Liver (tissue), 9 donors: ENCODE measurements around the gene LLGL2. TPM values are rescaled to one million over a fixed set of nuclear protein-coding genes. Genes with fewer than 3 reads are reported as not detected.

ENCODE experiments used
- DNase-seq: peaks from one replicate; pipeline ENCODE4 v3.0.0-alpha.2; 2017; ENCODE audit warnings: low spot score
- H3K27ac ChIP-seq, 2 donors: one replicate each; pipeline ENCODE4 v1.7.0; 2013; ENCODE audit warnings: inconsistent platforms in 2 of 2, low read length in 2 of 2, control low read depth in 1 of 2, low read depth in 1 of 2, mild to moderate bottlenecking in 1 of 2
- H3K27me3 ChIP-seq, 4 donors: one replicate each; pipeline versions ENCODE4 v1.6.1 to v1.7.0; 2013; ENCODE audit warnings: low read length in 3 of 4, inconsistent platforms in 1 of 4, mild to moderate bottlenecking in 1 of 4, moderate library complexity in 1 of 4; ENCODE audit not compliant: control insufficient read depth in 4 of 4, insufficient read depth in 4 of 4
- H3K36me3 ChIP-seq, 4 donors: one replicate each; pipeline versions ENCODE4 v1.6.1 to v1.7.0; 2013; ENCODE audit warnings: low read length in 3 of 4, mild to moderate bottlenecking in 3 of 4, low read depth in 1 of 4, moderate library complexity in 1 of 4; ENCODE audit not compliant: control insufficient read depth in 4 of 4, insufficient read depth in 3 of 4
- H3K4me1 ChIP-seq, 4 donors: one replicate each; pipeline versions ENCODE4 v1.6.1 to v1.7.0; 2013; ENCODE audit warnings: low read length in 3 of 4, mild to moderate bottlenecking in 3 of 4, moderate library complexity in 1 of 4; ENCODE audit not compliant: control insufficient read depth in 4 of 4, insufficient read depth in 4 of 4
- H3K4me3 ChIP-seq, 3 donors: one replicate each; pipeline versions ENCODE4 v1.6.1 to v1.7.0; 2013; ENCODE audit warnings: low read length in 3 of 3, control low read depth in 1 of 3, low read depth in 1 of 3, mild to moderate bottlenecking in 1 of 3
- H3K9ac ChIP-seq, 2 donors: one replicate each; pipeline ENCODE4 v1.7.0; 2013; ENCODE audit warnings: low read length in 2 of 2, mild to moderate bottlenecking in 2 of 2, moderate library complexity in 2 of 2, control low read depth in 1 of 2, low read depth in 1 of 2
- H3K9me3 ChIP-seq, 4 donors: one replicate each; pipeline versions ENCODE4 v1.6.1 to v1.7.0; 2013; ENCODE audit warnings: low read length in 3 of 4; ENCODE audit not compliant: control insufficient read depth in 4 of 4
- EGR1 ChIP-seq, 2 donors: IDR thresholded peaks; 2 replicates each; pipeline ENCODE4 v1.6.1; 2016 to 2018; ENCODE audit warnings: antibody characterized with exemption in 2 of 2, low read depth in 2 of 2
- FOXA1 ChIP-seq: IDR thresholded peaks from 2 replicates; pipeline ENCODE4 v1.6.1; 2016; ENCODE audit warnings: antibody characterized with exemption
- FOXA2 ChIP-seq: IDR thresholded peaks from 2 replicates; pipeline ENCODE4 v1.6.1; 2016; ENCODE audit warnings: antibody characterized with exemption
- HNF4G ChIP-seq: IDR thresholded peaks from 2 replicates; pipeline ENCODE4 v1.6.1; 2016; ENCODE audit warnings: antibody characterized with exemption
- RAD21 ChIP-seq, 2 donors: IDR thresholded peaks; 2 replicates each; pipeline ENCODE4 v1.6.1; 2016; ENCODE audit warnings: antibody characterized with exemption in 2 of 2, mild to moderate bottlenecking in 2 of 2
- RXRA ChIP-seq, 2 donors: IDR thresholded peaks; 2 replicates each; pipeline ENCODE4 v1.6.1; 2017 to 2018; ENCODE audit warnings: antibody characterized with exemption in 2 of 2, mild to moderate bottlenecking in 1 of 2
- SP1 ChIP-seq: IDR thresholded peaks from 2 replicates; pipeline ENCODE4 v1.6.1; 2018; ENCODE audit warnings: antibody characterized with exemption, mild to moderate bottlenecking
- TAF1 ChIP-seq: conservative IDR thresholded peaks from 2 replicates; pipeline ENCODE4 v1.6.1; 2016; ENCODE audit warnings: antibody characterized with exemption, mild to moderate bottlenecking
- YY1 ChIP-seq: IDR thresholded peaks from 2 replicates; pipeline ENCODE4 v1.6.1; 2016; ENCODE audit warnings: antibody characterized with exemption, mild to moderate bottlenecking
- WGBS: extraction: QIAGEN DNeasy Blood & Tissue Kit; methylation state at CpG from one replicate; pipeline ENCODE4 v1.1.7; 2013; 5-methylcytosine and 5-hydroxymethylcytosine counted together
- polyA plus RNA-seq, 2 donors: library from polyadenylated mRNA; stranded (reverse) in 1 of 2; unstranded in 1 of 2; fragments of 200-250 nt in 1 of 2; fragments of >200 nt in 1 of 2; fragmentation: Nextera tagmentation in 1 of 2; extraction: Ambion mirVana in 1 of 2; gene quantifications; one replicate each; pipeline versions ENCODE4 v1.2.1 to v1.2.3, GENCODE V29; 2013 to 2015
- total RNA-seq, 2 donors: library from RNA; depleted of rRNA; stranded (reverse); fragments of >200 nt; gene quantifications; one replicate each; pipeline ENCODE4 v1.2.3, GENCODE V29; 2014
- TF ChIP-seq, protein P1 (sequence below): IDR thresholded peaks from 2 replicates; pipeline ENCODE4 v1.6.1; 2016; ENCODE audit warnings: antibody characterized with exemption
- TF ChIP-seq, protein P2 (sequence below): IDR thresholded peaks from 2 replicates; pipeline ENCODE4 v1.6.1; 2016; ENCODE audit warnings: antibody characterized with exemption
- TF ChIP-seq, protein P3 (sequence below): IDR thresholded peaks from 2 replicates; pipeline ENCODE4 v1.6.1; 2016; ENCODE audit warnings: antibody characterized with exemption
- TF ChIP-seq, protein P4 (sequence below): IDR thresholded peaks from 2 replicates; pipeline ENCODE4 v1.6.1; 2016; ENCODE audit warnings: antibody characterized with exemption, mild to moderate bottlenecking
- TF ChIP-seq, protein P5 (sequence below): fragments of 150-350 bp; IDR thresholded peaks from 2 replicates; pipeline ENCODE4 v1.5.1; 2017; ENCODE audit warnings: improper control_type of control experiment, low read depth, low read length; ENCODE audit not compliant: missing input control
- donor health status: healthy.
- donor health status: healthy.
- donor health status: healthy.
- donor health status: healthy.
- donor health status: healthy.

Gene LLGL2
- total and polyA plus RNA-seq, 4 donors, result 23.2 to 69.6 (median 38.5) TPM

DNA sequence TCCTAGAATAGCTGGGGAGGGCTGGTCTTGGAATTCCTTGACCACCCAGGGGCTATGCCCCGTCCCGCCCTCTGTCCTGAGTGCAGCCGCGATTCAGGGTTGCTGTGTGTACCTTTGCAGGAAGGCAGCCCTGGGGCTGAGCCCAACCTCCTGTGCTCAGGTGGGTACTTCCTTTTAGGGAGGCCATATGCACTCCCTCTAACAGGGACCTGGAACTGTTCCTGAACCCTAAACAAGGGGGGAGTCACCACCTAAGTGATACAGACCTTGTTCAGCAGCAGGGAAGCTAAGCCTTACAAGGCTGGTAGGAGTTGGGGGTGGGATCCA, 24.6 kb downstream of the LLGL2 start (continued):
- TF ChIP-seq, protein P1, sequence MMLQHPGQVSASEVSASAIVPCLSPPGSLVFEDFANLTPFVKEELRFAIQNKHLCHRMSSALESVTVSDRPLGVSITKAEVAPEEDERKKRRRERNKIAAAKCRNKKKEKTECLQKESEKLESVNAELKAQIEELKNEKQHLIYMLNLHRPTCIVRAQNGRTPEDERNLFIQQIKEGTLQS, result no peak
- no peak for TF ChIP-seq YY1
- TF ChIP-seq, protein P2, sequence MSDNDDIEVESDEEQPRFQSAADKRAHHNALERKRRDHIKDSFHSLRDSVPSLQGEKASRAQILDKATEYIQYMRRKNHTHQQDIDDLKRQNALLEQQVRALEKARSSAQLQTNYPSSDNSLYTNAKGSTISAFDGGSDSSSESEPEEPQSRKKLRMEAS, result no peak

- no peak overlapping the region for H3K9ac ChIP-seq
- H3K27me3 ChIP-seq, result no peaks in the 10 kb centered on the region
- H3K27ac ChIP-seq, result no peak overlapping the region
- no peak overlapping the region for H3K4me3 ChIP-seq
- H3K36me3 ChIP-seq, result peaks cover 0 to 6% (median 2%) of the 10 kb centered on the region in 4 donors
- DNase-seq, result no peak
- TF ChIP-seq YY1 (no peak), FOXA1 (no peak), HNF4G (no peak), RAD21 (IDR thresholded peaks at IDR 0.05) (no peak), SP1 (no peak), FOXA2 (no peak), RXRA (IDR thresholded peaks at IDR 0.05) (no peak), EGR1 (IDR thresholded peaks at IDR 0.05; ENCODE audit: low read depth in 2 of 2) (no peak), TAF1 (no peak)
- TF ChIP-seq, protein P3, sequence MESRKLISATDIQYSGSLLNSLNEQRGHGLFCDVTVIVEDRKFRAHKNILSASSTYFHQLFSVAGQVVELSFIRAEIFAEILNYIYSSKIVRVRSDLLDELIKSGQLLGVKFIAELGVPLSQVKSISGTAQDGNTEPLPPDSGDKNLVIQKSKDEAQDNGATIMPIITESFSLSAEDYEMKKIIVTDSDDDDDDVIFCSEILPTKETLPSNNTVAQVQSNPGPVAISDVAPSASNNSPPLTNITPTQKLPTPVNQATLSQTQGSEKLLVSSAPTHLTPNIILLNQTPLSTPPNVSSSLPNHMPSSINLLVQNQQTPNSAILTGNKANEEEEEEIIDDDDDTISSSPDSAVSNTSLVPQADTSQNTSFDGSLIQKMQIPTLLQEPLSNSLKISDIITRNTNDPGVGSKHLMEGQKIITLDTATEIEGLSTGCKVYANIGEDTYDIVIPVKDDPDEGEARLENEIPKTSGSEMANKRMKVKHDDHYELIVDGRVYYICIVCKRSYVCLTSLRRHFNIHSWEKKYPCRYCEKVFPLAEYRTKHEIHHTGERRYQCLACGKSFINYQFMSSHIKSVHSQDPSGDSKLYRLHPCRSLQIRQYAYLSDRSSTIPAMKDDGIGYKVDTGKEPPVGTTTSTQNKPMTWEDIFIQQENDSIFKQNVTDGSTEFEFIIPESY, result no peak
- TF ChIP-seq, protein P1, result no peak
- TF ChIP-seq, protein P2, result no peak
- TF ChIP-seq, protein P4, sequence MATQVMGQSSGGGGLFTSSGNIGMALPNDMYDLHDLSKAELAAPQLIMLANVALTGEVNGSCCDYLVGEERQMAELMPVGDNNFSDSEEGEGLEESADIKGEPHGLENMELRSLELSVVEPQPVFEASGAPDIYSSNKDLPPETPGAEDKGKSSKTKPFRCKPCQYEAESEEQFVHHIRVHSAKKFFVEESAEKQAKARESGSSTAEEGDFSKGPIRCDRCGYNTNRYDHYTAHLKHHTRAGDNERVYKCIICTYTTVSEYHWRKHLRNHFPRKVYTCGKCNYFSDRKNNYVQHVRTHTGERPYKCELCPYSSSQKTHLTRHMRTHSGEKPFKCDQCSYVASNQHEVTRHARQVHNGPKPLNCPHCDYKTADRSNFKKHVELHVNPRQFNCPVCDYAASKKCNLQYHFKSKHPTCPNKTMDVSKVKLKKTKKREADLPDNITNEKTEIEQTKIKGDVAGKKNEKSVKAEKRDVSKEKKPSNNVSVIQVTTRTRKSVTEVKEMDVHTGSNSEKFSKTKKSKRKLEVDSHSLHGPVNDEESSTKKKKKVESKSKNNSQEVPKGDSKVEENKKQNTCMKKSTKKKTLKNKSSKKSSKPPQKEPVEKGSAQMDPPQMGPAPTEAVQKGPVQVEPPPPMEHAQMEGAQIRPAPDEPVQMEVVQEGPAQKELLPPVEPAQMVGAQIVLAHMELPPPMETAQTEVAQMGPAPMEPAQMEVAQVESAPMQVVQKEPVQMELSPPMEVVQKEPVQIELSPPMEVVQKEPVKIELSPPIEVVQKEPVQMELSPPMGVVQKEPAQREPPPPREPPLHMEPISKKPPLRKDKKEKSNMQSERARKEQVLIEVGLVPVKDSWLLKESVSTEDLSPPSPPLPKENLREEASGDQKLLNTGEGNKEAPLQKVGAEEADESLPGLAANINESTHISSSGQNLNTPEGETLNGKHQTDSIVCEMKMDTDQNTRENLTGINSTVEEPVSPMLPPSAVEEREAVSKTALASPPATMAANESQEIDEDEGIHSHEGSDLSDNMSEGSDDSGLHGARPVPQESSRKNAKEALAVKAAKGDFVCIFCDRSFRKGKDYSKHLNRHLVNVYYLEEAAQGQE, result no peak
- TF ChIP-seq, protein P5, sequence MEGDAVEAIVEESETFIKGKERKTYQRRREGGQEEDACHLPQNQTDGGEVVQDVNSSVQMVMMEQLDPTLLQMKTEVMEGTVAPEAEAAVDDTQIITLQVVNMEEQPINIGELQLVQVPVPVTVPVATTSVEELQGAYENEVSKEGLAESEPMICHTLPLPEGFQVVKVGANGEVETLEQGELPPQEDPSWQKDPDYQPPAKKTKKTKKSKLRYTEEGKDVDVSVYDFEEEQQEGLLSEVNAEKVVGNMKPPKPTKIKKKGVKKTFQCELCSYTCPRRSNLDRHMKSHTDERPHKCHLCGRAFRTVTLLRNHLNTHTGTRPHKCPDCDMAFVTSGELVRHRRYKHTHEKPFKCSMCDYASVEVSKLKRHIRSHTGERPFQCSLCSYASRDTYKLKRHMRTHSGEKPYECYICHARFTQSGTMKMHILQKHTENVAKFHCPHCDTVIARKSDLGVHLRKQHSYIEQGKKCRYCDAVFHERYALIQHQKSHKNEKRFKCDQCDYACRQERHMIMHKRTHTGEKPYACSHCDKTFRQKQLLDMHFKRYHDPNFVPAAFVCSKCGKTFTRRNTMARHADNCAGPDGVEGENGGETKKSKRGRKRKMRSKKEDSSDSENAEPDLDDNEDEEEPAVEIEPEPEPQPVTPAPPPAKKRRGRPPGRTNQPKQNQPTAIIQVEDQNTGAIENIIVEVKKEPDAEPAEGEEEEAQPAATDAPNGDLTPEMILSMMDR, result no peak
- 91% methylated on average over 7 of the region's 7 CpGs for WGBS
- H3K9me3 ChIP-seq, result no peaks in the 10 kb centered on the region
- H3K4me1 ChIP-seq, result peaks cover 3 to 14% (median 8%) of the 10 kb centered on the region in 4 donors
Measured at GRCh38 chr17:75551266-75551665, 25.8 kb downstream of the LLGL2 start.
